ENCODE results near the gene TWSG1. TPM values are rescaled to one million over a fixed set of nuclear protein-coding genes. Genes with fewer than 3 reads are reported as not detected.

Gene TWSG1
- total RNA-seq (2013) = 4.1 TPM
- polyA plus RNA-seq (1 to 10 TPM; 1.6 to 5.5 (median 3.9) TPM), polyA minus RNA-seq (1.8 and 2.4 TPM in 2 replicates), total RNA-seq (8.8 to 23.9 (median 11.1) reads per million in 11 experiments)

- Histone ChIP-seq H4K20me1 (ENCODE audit: insufficient read depth, low read length) (no peaks in the 10 kb centered on the region), H3K4me2 (replicated peaks; ENCODE audit: extremely low read depth, low read length, poor library complexity, severe bottlenecking) (peak within 1 kb of the TSS; percentile 86), H3K27me3 (ENCODE audit: control insufficient read depth in 2 of 2, insufficient read depth in 2 of 2, low read length in 2 of 2) (peaks cover 0 to 14% of the 10 kb centered on the region in 2 donors), H3K27ac (ENCODE audit: low read depth in 1 of 2, low read length in 2 of 2) (peak within 1 kb of the TSS; percentile 48 to 59), H3K79me2 (ENCODE audit: insufficient read depth, low read length) (no peaks in the 10 kb centered on the region), H3K4me3 (replicated peaks in 1 of 3; ENCODE audit: low read depth in 2 of 3, low read length in 3 of 3) (peak within 1 kb of the TSS; percentile 80 to 87 (median 85)), H3K9ac (ENCODE audit: insufficient read depth, low read length, poor library complexity, severe bottlenecking) (peak within 1 kb of the TSS; percentile 74), H3K4me1 (ENCODE audit: control insufficient read depth in 1 of 2, insufficient read depth in 2 of 2, low read length in 2 of 2) (peaks cover 14 to 31% of the 10 kb centered on the region in 2 donors), H3K9me3 (replicated peaks in 1 of 2; ENCODE audit: control insufficient read depth in 1 of 2, insufficient read depth in 1 of 2, low read length in 2 of 2) (no peaks in the 10 kb centered on the region), H3K36me3 (replicated peaks in 1 of 2; ENCODE audit: control insufficient read depth in 1 of 2, insufficient read depth in 2 of 2, low read length in 2 of 2) (no peaks in the 10 kb centered on the region), H2AFZ (ENCODE audit: insufficient read depth, low read depth, low read length, poor library complexity, severe bottlenecking) (peak within 1 kb of the TSS; percentile 98)
- WGBS (ENCODE audit: insufficient coverage) = 0% methylated on average over 43 of the region's 67 CpGs
- Mint-ChIP-seq H3K4me3 (peak within 1 kb of the TSS; percentile 92 to 93), H3K27ac (peak within 1 kb of the TSS; percentile 63 to 88 (median 81)), H3K27me3 (ENCODE audit: low read depth in 3 of 3) (peaks cover 5 to 8% (median 8%) of the 10 kb centered on the region in 3 donors), H3K4me1 (peaks cover 27% of the 10 kb centered on the region), H3K9me3 (peaks cover 0 to 5% (median 0%) of the 10 kb centered on the region in 7 donors), H3K36me3 (peaks cover 0 to 3% of the 10 kb centered on the region in 2 donors)
- intact Hi-C loops (cut with micrococcal nuclease) = loop anchor here in 1 of 2 donors (5.0 kb wide), 2 partner anchors 148 to 267 kb away; no protein-coding TSS in a partner anchor
- TF ChIP-seq CTCF (IDR thresholded peaks at IDR 0.05) = peak; percentile 50
- DNase-seq = peak; percentile 78 to 84 (median 80)
These were observed at the start of gene TWSG1 for GRCh38 chr18:9334329-9334972. Gene TWSG1 (plus strand): TSS chr18:9334773. CDS start chr18:9337230, 2,457 bp downstream.

GRCh38 chr18:9285604-9286003 is 49.0 kb upstream of the TWSG1 start:
- Mint-ChIP-seq H3K4me1 (no peaks in the 10 kb centered on the region), H3K27me3 (ENCODE audit: low read depth in 3 of 3) (no peaks in the 10 kb centered on the region), H3K36me3 (peaks cover 17 to 26% of the 10 kb centered on the region in 2 donors), H3K4me3 (no peak overlapping the region), H3K27ac (peak overlapping the region in 1 of 7 donors; percentile 66), H3K9me3 (peaks cover 0 to 10% (median 6%) of the 10 kb centered on the region in 7 donors)
- Histone ChIP-seq H4K20me1 (ENCODE audit: insufficient read depth, low read length) (no peaks in the 10 kb centered on the region), H3K4me1 (ENCODE audit: control insufficient read depth in 1 of 2, insufficient read depth in 2 of 2, low read length in 2 of 2) (no peaks in the 10 kb centered on the region), H3K9me3 (replicated peaks in 1 of 2; ENCODE audit: control insufficient read depth in 1 of 2, insufficient read depth in 1 of 2, low read length in 2 of 2) (peaks cover 0 to 5% of the 10 kb centered on the region in 2 donors), H2AFZ (ENCODE audit: insufficient read depth, low read depth, low read length, poor library complexity, severe bottlenecking) (no peak overlapping the region), H3K27ac (ENCODE audit: low read depth in 1 of 2, low read length in 2 of 2) (no peak overlapping the region), H3K79me2 (ENCODE audit: insufficient read depth, low read length) (no peaks in the 10 kb centered on the region), H3K4me2 (replicated peaks; ENCODE audit: extremely low read depth, low read length, poor library complexity, severe bottlenecking) (no peak overlapping the region), H3K27me3 (ENCODE audit: control insufficient read depth in 2 of 2, insufficient read depth in 2 of 2, low read length in 2 of 2) (no peaks in the 10 kb centered on the region), H3K9ac (ENCODE audit: insufficient read depth, low read length, poor library complexity, severe bottlenecking) (no peak overlapping the region), H3K36me3 (replicated peaks in 1 of 2; ENCODE audit: control insufficient read depth in 1 of 2, insufficient read depth in 2 of 2, low read length in 2 of 2) (peaks cover 16 to 36% of the 10 kb centered on the region in 2 donors), H3K4me3 (replicated peaks in 1 of 3; ENCODE audit: low read depth in 2 of 3, low read length in 3 of 3) (no peak overlapping the region)
- DNase-seq = no peak
- TF ChIP-seq CTCF (IDR thresholded peaks at IDR 0.05) = no peak
- no CpG with 5 or more reads among the region's 2 CpGs for WGBS (ENCODE audit: insufficient coverage)
- intact Hi-C loops (cut with micrococcal nuclease) = no loop called here

Data from CD14-positive monocyte (primary cell).